Measurements from ENCODE around the gene LRRC7.

Gene LRRC7

GRCh38 chr1:69754521-69754920 is 186.8 kb downstream of the LRRC7 start:
- Mint-ChIP-seq H3K4me1 (no peaks in the 10 kb centered on the region), H3K27ac (no peak overlapping the region), H3K27me3 (no peaks in the 10 kb centered on the region), H3K4me3 (no peak overlapping the region), H3K9me3 (peaks cover 8 to 10% of the 10 kb centered on the region in 2 donors)
- ATAC-seq (no peak), DNase-seq (no peak)

DNA sequence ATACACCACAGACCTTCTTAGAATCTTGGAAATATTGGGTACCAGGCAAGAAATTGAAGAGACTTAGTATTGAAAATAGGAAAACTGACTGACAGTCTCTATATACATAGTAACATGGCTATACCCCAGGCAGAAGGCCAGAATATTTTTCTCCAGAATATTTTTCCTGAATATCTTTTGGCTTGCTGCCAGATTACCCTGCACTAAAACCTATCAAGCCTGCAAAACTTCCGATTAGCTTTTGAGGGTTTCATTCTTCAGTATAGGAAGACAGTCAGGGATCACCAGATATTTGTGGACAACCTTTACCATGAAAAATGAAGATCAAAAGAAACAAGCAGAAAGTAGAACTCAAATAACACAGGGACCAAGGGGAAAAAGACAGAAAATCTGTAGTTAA is 187.9 kb downstream of the LRRC7 start:
- H3K27ac Mint-ChIP-seq: no peak overlapping the region
- H3K27me3 Mint-ChIP-seq: no peaks in the 10 kb centered on the region
- H3K4me3 Mint-ChIP-seq: no peak overlapping the region
- DNase-seq (no peak), ATAC-seq (no peak)
- peaks cover 8 to 10% of the 10 kb centered on the region in 2 donors for H3K9me3 Mint-ChIP-seq
- H3K4me1 Mint-ChIP-seq: no peaks in the 10 kb centered on the region

DNA sequence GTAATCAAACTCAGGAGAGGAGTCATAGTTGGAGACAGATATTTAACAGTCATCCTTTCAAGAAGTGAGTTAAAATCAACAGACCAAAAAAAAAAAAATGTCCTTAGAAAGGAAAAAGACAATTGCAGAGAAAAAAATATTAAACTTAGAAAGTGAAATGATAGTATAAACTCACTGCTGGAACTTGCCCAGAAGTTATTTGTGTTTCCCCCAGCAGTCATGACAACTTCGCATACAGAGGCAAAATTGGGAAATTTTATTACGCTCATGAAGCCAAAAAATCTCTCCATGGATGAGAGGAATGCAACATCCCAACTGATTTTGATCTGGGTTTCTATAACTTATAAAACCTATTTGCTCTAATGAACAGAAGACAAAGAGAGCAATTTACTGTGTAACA is 198.2 kb downstream of the LRRC7 start:
- H3K4me1 Mint-ChIP-seq: no peaks in the 10 kb centered on the region
- no peak overlapping the region for H3K27ac Mint-ChIP-seq
- peaks cover 0 to 4% of the 10 kb centered on the region in 2 donors for H3K9me3 Mint-ChIP-seq
- H3K27me3 Mint-ChIP-seq: no peaks in the 10 kb centered on the region
- ATAC-seq: no peak
- DNase-seq: no peak
- no peak overlapping the region for H3K4me3 Mint-ChIP-seq

- Mint-ChIP-seq H3K27ac (no peak overlapping the region), H3K9me3 (peaks cover 0 to 4% of the 10 kb centered on the region in 2 donors), H3K4me3 (no peak overlapping the region), H3K4me1 (no peaks in the 10 kb centered on the region), H3K27me3 (no peaks in the 10 kb centered on the region)
- DNase-seq: no peak
- ATAC-seq: no peak
Observed at GRCh38 chr1:69766431-69767180, 198.9 kb downstream of the LRRC7 start.

DNA sequence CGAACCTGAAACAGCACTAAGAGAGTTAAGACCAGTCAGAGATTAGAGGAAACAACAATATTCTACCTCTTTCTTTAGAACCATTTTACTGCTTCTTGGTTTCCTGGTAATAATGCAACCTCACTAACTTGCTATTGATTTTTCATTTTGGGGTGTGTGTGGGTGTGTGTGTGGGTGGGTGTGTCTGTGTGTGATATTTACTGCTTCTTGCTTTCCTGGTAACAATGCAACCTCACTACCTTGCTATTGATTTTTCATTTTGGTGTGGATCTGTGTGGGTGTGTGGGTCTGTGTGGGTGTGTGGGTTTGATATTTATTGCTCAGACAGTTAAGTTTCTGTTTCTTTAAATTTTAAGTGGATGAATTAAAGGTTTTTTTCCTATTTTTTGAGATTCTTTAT is 208.8 kb downstream of the LRRC7 start:
- peaks cover 0 to 3% of the 10 kb centered on the region in 2 donors for H3K9me3 Mint-ChIP-seq
- H3K4me3 Mint-ChIP-seq: no peak overlapping the region
- ATAC-seq: no peak
- no peak overlapping the region for H3K27ac Mint-ChIP-seq
- no peaks in the 10 kb centered on the region for H3K27me3 Mint-ChIP-seq
- no peak for DNase-seq
- no peaks in the 10 kb centered on the region for H3K4me1 Mint-ChIP-seq

GRCh38 chr1:69777423-69777822 is 209.7 kb downstream of the LRRC7 start:
- no peak for DNase-seq
- Mint-ChIP-seq H3K27ac (no peak overlapping the region), H3K4me1 (no peaks in the 10 kb centered on the region), H3K9me3 (peaks cover 0 to 3% of the 10 kb centered on the region in 2 donors), H3K4me3 (no peak overlapping the region), H3K27me3 (no peaks in the 10 kb centered on the region)
- no peak for ATAC-seq

GRCh38 chr1:69777971-69778370 is 210.2 kb downstream of the LRRC7 start:
- Mint-ChIP-seq H3K4me3 (no peak overlapping the region), H3K27me3 (no peaks in the 10 kb centered on the region), H3K9me3 (peaks cover 0 to 4% of the 10 kb centered on the region in 2 donors), H3K4me1 (no peaks in the 10 kb centered on the region), H3K27ac (no peak overlapping the region)
- DNase-seq (no peak), ATAC-seq (no peak)

GRCh38 chr1:69787151-69787550 is 219.4 kb downstream of the LRRC7 start:
- Mint-ChIP-seq H3K27ac (no peak overlapping the region), H3K4me1 (no peaks in the 10 kb centered on the region), H3K9me3 (peaks cover 4 to 8% of the 10 kb centered on the region in 2 donors), H3K27me3 (no peaks in the 10 kb centered on the region), H3K4me3 (no peak overlapping the region)
- ATAC-seq (no peak), DNase-seq (no peak)

GRCh38 chr1:69791311-69791710 is 223.6 kb downstream of the LRRC7 start:
- no peaks in the 10 kb centered on the region for H3K4me1 Mint-ChIP-seq
- no peak for DNase-seq
- no peak overlapping the region for H3K4me3 Mint-ChIP-seq
- H3K27me3 Mint-ChIP-seq: no peaks in the 10 kb centered on the region
- peaks cover 0 to 8% of the 10 kb centered on the region in 2 donors for H3K9me3 Mint-ChIP-seq
- H3K27ac Mint-ChIP-seq: no peak overlapping the region
- no peak for ATAC-seq

GRCh38 chr1:69794831-69795230 is 227.1 kb downstream of the LRRC7 start:
- H3K9me3 Mint-ChIP-seq: peaks cover 0 to 11% of the 10 kb centered on the region in 2 donors
- no peak overlapping the region for H3K27ac Mint-ChIP-seq

GRCh38 chr1:69814926-69815325 is 247.2 kb downstream of the LRRC7 start:
- H3K27ac Mint-ChIP-seq: peak overlapping the region; percentile 64 to 90
- H3K27me3 Mint-ChIP-seq: no peaks in the 10 kb centered on the region
- DNase-seq (no peak), ATAC-seq (peak; percentile 46)
- H3K4me1 Mint-ChIP-seq: no peaks in the 10 kb centered on the region
- peaks cover 5 to 16% of the 10 kb centered on the region in 2 donors for H3K9me3 Mint-ChIP-seq
- H3K4me3 Mint-ChIP-seq: no peak overlapping the region

More at GRCh38 chr1:69794831-69795230, 227.1 kb downstream of the LRRC7 start:
- Mint-ChIP-seq H3K4me3 (no peak overlapping the region), H3K27me3 (no peaks in the 10 kb centered on the region), H3K4me1 (no peaks in the 10 kb centered on the region)
- DNase-seq (no peak), ATAC-seq (no peak)

- H3K4me1 Mint-ChIP-seq: no peaks in the 10 kb centered on the region
- no peak overlapping the region for H3K27ac Mint-ChIP-seq
- no peaks in the 10 kb centered on the region for H3K27me3 Mint-ChIP-seq
- DNase-seq (no peak), ATAC-seq (no peak)
- peaks cover 0 to 12% of the 10 kb centered on the region in 2 donors for H3K9me3 Mint-ChIP-seq
- no peak overlapping the region for H3K4me3 Mint-ChIP-seq
Observed at GRCh38 chr1:69824932-69825331, 257.2 kb downstream of the LRRC7 start.

GRCh38 chr1:69827732-69828131 is 260.0 kb downstream of the LRRC7 start:
- Mint-ChIP-seq H3K27ac (no peak overlapping the region), H3K4me3 (no peak overlapping the region), H3K27me3 (no peaks in the 10 kb centered on the region), H3K9me3 (peaks cover 0 to 14% of the 10 kb centered on the region in 2 donors), H3K4me1 (no peaks in the 10 kb centered on the region)
- ATAC-seq (no peak), DNase-seq (no peak)

DNA sequence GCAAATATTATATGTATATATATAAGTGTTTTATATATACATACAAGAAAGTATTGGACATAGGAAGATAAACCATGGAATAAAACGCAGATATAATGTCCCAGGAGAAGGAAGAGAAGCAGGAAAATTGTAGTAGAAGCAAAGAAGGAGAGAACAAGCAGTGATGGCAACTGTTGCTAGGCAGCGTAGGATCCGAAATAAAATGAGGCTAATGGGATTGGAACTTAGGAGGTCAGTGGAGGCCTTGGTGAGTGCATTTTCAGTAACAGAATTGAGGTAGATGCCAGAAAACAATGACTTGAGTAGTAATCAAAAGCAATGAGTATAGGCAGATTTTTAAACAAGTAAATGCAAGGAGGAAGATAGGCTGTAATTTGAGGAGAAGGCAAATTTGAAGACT is 265.8 kb downstream of the LRRC7 start:
- no peak for ATAC-seq
- H3K27ac Mint-ChIP-seq: no peak overlapping the region
- no peak overlapping the region for H3K4me3 Mint-ChIP-seq
- DNase-seq: no peak
- H3K4me1 Mint-ChIP-seq: no peaks in the 10 kb centered on the region
- H3K27me3 Mint-ChIP-seq: no peaks in the 10 kb centered on the region
- peaks cover 0 to 9% of the 10 kb centered on the region in 2 donors for H3K9me3 Mint-ChIP-seq

DNA sequence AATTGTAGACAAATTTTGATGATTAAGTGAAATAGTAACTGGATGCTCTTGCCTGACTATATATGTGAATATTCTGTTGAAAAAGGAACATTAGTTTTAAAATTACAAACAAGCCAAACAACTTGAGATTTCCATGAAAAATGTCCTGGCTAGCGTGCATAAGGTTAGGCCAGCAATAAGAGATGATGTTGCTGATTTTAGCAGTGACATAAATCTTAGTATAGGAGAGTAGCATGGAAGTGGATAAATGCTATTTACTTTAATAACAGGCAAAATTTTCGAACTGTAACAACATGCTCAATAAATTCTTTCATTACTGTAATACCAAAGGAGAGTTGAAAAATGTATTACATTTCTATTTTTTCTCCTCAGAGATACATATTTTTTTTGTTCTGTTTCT is 266.6 kb downstream of the LRRC7 start:
- no peak for DNase-seq
- H3K9me3 Mint-ChIP-seq: peaks cover 0 to 9% of the 10 kb centered on the region in 2 donors
- H3K4me3 Mint-ChIP-seq: no peak overlapping the region
- H3K27me3 Mint-ChIP-seq: no peaks in the 10 kb centered on the region
- no peaks in the 10 kb centered on the region for H3K4me1 Mint-ChIP-seq
- H3K27ac Mint-ChIP-seq: no peak overlapping the region
- no peak for ATAC-seq

DNA sequence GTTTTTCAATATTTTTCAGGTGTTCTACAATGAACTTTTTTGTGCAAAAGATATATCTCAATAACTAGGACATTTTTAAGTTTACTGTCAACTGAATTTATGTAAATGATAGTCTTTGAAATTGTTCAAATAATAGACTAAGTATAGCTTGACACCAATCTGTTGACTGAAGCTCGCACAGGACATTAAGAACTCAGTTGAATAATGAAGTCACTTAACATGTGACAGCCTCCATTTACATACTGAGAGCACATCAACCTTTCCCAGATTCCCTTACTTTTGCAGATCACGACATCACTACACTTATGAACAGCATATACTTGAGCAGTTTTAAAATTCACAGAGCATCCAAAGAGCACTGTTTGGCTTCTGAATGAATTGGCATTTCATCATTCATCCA is 268.2 kb downstream of the LRRC7 start:
- DNase-seq (no peak), ATAC-seq (no peak)
- H3K4me1 Mint-ChIP-seq: no peaks in the 10 kb centered on the region
- no peaks in the 10 kb centered on the region for H3K27me3 Mint-ChIP-seq
- no peak overlapping the region for H3K27ac Mint-ChIP-seq
- H3K4me3 Mint-ChIP-seq: no peak overlapping the region
- peaks cover 0 to 11% of the 10 kb centered on the region in 2 donors for H3K9me3 Mint-ChIP-seq
